T47D (cell line): Measurements from ENCODE around the gene SPOCD1.

Source experiments
- DNase-seq, 2 experiments: peaks; one replicate each; pipeline versions ENCODE4 v3.0.0 to v3.0.0-alpha.2; 2011 to 2012; ENCODE audit warnings: low read depth in 1 of 2, low spot score in 1 of 2
- JUND ChIP-seq: IDR thresholded peaks from 2 replicates; pipeline ENCODE4 v1.6.1; 2012; ENCODE audit warnings: low read depth
- in situ Hi-C: cut with HindIII; loops from 2 replicates; pipeline ENCODE4 v1.10.0; 2016; ENCODE audit warnings: low sequenced_read_pairs, low pct_unique_long_range_greater_than_20kb

The SPOCD1 gene

DNA sequence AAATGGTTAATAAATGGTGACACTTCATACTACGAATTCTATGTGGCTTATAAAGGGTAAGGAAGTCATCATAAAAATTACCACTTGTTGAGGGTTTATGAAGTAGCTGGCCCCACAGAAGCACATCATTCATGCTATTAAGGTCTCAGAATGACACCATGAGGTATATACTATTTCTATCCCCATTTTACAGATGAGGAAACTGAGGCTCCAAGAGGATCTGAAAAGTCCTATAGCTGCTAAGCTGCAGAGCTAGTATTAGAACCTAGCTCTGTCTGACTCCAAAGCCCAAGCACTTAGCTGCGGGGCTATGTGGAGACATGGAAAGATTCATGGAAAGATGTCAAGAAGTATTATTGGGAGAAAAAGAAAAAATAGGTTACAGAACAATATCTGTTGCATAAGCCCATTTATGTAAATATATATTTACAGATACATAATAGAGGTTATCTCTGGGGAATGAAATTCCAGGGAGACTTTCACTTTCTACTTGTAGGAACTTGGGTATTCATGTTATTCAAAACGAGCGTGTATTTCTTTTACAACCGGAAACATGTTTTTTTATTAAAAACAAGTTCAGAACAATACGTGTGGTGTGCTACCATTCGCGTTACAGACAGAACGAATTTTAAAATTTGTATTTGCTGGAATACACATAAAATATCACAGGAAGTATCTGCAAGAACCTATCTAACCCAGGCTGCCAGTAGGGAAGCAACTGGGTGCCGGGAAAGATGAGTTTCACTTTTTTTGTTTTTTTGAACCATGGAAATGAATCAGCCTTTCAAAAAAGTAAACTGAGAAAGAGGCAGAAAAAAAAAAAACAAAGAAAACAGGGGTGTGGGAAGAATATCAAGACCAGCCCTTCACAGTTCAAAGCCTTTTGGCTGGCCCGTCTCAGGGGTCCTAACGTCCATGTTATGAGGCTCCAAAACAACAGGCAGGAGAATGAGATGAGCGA lies 13.4 kb downstream of the SPOCD1 start:
- in situ Hi-C loops, result no loop called here

DNA sequence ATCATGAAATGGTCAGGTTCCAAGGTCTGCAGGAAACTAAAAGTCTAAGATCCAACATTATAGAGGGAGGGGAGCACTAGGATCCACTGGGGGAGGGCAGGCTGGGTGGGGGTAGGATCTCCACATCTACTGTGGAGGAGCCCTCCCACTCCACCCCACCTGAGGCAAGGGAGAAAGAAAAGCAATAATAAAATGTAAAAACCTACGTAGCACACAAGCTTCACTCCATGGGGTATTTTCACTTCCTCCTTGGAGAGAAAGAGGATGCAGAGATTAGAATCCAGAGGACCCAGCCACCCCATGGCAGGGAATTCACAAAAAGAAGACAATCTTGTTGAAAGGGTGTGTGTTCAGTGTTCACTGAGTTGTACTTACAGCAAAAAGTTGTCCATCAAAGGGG lies 14.4 kb downstream of the SPOCD1 start:
- TF ChIP-seq JUND, result no peak
- no peak for DNase-seq
- in situ Hi-C loops, result no loop called here

More for the DNA sequence above, 13.4 kb downstream of the SPOCD1 start:
- no peak for TF ChIP-seq JUND
- no peak for DNase-seq

DNA sequence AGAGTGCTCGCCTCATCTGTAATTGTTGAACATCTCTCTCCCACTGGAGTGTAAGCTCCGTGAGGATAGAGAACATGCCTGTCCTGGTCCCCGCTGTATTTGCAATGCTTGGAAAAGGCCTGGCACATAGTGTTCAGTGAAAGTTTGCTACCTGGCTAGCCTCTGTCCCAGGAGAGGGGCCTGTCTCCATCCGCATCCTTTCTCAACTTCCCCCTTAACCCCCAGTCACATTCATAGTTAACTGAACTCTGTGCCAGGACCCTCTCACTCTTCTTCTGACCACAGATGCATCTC lies 15.2 kb downstream of the SPOCD1 start:
- no peak for TF ChIP-seq JUND
- no peak for DNase-seq

DNA sequence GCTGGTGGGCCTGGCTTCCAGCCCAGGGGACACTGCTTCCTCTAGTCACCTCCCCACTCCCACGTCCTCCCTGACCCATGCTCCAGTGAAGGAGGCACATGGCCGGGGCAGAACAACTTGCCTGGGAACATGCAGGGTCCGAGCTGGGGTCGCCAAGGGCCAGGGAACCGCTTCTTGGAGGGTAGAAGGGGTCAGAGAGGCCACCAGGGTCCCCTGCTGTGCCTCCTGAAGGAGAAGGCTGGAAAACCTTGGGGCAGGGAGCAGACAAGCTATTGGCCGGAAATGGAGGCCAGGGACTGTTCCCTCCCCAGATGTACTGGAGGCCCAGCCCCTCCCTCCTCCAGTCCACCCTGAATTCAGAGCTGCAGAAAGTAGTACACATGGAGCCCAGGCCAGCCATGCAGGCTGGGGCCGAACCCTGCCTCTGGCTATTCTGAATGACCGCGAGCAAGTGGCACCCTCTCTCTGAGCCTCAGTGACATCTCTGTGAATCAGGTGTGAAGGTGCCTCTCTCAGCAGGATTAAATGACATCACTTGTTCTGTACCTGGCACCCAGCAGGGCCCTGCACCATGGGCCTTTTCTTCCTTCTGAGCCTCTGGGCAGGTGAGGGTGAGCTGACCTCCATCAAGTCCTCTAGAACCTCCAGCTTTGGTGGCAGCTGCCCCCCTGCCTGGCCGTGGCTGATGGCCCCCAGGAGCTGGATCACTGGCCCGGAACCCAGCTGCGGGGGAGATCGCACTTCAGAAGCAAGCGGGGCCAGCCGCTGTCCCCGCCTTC lies 15.7 kb downstream of the SPOCD1 start:
- TF ChIP-seq JUND, result no peak
- in situ Hi-C loops, result no loop called here
- no peak for DNase-seq

More for the DNA sequence above, 15.2 kb downstream of the SPOCD1 start:
- in situ Hi-C loops, result no loop called here

DNA sequence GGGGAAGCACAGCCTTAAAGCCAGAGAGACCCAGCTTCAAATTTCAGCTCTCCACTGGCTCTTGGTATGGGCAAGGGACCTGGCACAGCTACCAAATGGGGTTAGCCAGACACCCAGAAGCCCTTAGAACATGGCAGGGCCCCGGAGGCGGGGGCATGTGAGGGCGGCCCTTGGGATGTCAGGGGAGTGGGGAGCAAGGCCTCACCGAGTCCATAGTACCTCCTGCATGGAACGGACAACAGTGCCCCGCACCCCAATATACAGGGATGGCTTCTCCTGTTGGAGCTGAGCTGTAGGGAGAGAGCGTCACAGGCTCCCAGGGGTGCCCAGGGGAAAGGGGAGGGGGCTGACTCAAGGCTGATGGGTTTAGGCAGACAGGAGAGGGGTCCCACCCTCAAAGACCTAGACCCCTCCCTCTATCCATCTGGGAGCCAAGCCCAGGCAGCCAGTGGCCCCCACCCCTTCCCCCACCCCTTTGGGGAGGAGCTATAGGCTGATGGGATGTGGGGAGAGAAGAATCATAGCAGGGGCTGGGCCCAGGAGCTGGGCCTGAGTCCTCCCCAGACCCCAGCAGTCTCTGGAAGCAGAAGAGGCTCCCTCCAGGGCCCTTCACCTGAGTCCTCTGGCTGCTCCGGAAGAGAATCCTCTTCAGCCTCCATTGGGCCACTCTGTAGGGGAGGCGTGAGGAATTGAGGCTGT lies 16.5 kb downstream of the SPOCD1 start:
- no peak for DNase-seq
- no peak for TF ChIP-seq JUND
- in situ Hi-C loops, result no loop called here

DNA sequence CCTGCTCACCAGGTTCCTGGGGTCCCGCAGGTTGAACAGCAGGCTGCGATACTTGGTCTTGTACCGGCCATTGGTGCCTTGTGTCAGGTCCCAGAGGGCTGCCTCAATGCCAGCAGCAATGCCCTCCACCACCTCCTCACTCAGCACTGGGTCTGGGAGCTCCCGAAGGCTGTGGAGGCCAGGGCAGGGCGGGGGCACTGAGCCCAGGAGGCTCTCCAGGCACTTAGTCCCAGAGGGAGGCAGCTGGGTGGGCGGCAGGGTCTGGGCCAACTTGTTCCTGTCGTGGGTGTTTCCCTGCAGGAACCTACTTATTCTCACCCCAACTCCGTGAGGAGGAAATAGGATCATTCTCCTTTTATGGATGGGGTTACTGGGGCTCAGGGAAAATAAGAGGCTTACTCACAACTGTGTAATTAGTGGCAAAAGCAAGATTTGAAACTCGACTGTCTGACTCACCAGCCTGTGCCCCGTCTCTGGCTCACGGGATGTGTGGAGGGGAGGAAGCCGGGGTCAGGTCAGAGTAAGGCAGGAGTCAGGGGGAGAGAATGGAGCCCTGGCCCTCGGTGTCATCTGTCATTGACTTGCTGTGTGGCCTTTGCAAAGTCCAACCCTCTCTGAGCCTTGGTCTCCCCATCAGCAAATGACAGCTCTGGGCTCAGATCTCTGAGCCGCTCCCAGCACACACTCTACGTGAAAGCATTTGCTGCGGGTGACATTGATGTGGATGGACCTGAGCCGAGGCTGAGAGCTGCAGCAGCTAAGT lies 17.2 kb downstream of the SPOCD1 start:
- DNase-seq, result no peak
- in situ Hi-C loops, result no loop called here
- TF ChIP-seq JUND, result no peak

DNA sequence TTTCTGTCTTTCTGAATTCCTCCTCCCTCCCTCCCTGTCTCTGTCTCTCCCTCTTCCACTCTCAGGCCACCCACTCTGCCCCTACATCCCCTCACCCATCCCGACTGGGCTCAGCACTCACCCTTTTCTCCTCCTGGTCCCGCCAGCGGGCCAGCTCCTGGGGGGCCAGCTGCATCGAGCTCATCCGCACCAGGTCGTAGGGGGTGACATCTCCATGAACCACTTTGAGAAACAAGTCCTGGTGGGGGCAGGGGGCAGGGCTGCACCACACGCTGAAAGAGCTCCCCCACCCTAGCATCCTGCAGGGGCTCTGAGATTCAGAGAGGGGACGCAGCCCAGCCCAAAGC lies 17.8 kb downstream of the SPOCD1 start:
- TF ChIP-seq JUND, result no peak
- no peak for DNase-seq
- in situ Hi-C loops, result no loop called here

DNA sequence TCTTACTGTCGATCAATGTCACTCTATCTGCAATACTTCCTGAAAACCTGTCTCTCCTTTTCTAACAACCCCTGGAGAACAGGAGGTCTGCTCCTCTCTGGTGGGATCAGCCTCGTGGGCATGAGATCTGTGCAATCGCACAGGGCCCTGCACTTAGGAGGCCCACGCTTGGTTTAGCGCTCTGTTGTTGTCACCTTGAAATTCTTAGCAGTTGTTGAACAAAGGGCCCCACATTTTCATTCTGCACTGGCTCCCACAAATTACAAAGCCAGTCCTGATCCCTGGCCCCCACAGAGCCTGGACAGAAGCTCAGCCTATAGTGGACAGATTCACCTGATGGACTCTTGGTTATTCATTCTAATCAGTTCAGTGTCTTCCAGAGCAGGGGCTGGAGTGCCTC lies 18.6 kb downstream of the SPOCD1 start:
- in situ Hi-C loops, result no loop called here
- no peak for TF ChIP-seq JUND
- no peak for DNase-seq

DNA sequence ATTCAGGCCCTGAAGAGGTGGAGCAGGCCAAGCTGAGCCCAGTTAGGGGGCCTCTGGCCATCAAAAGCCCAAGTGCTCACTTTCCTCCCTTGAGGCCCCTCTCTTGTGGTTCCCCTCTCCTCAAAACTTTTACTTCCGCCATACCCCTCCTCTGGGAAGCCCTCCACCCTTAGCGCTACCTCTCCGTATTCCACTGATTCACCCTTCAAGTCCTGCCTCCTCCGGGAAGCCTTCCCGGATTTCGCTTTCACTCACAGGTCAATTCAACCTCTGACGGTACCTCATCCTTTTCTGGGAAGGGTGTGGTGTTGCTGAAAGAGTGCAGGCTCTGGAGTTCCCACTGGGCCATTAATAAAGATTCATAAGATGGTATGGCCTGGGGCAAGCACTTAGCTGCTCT lies 19.1 kb downstream of the SPOCD1 start:
- no peak for TF ChIP-seq JUND
- DNase-seq, result no peak
- in situ Hi-C loops, result no loop called here

DNA sequence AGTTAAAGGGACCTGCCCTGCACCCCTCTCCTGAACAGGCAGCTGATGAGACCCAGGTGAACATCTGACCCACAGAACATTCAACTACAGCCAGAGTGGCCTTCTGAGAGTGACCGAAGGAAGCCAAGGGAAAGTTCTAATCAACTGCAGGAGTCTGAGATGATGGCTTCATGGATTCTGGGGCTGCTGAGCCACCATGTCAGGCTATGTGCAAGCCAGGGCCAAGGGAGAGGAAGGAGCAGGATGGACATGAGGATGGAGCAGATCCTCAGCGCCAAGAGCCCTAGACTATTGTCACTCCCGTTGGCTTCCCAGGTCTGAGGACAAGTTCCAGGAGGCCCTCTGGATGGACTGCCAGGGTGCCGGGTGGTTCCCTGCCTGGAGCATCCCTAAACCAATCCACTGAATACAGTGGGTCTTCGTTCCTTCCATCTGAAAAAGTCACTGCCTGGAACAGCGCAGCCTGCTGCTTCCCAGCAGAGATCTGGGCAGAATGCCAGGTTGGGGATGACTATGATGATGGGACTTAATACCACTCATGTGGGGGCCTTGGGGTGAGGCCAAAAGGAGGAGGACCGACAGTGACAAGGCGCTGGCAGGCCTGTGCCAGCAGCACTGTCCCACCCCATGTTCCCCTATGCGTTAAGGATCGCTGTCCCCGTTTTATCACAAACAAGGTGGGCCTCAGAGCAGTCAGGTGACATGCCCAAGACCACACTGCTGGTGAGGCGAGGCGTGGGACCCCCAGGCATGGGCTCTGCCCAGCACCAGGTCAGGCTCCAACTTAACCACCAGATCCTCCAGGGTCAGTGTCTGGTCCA lies 19.8 kb downstream of the SPOCD1 start:
- in situ Hi-C loops, result no loop called here
- TF ChIP-seq JUND, result no peak
- DNase-seq, result no peak

DNA sequence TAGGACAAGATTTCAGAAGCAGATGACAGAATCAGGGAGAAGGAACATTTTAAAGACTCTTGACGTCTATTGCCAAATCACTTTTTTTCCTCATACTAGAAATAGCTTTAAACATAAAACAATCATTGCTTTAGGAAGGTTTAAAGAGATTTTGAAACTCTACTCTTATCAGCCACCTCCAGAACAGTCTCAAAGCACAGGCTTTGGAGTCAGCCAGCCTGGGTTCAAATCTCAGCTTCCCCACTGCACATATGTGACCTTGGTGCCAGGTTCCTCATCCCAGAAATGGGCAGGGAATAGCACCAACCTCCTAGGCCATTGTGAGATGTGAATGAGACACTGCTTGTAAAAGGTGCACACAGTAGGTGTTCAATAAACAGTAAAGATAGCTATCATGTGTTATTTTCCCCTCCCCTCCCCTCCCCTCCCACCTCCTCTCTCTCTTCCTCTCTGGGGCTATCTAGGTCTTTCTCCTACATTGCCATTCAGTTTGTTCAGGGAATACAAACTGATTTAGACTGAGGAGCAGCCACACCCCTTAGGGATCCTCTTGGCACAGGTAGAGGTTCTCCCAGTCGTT lies 20.6 kb downstream of the SPOCD1 start:
- no peak for TF ChIP-seq JUND
- in situ Hi-C loops, result no loop called here
- DNase-seq, result no peak
